ENCODE results near the gene TOX3. TPM values are rescaled to one million over a fixed set of nuclear protein-coding genes. Genes with fewer than 3 reads are reported as not detected.

The TOX3 gene
- total RNA-seq, 1 experiment from 2014 or later = 20.2 TPM

DNA sequence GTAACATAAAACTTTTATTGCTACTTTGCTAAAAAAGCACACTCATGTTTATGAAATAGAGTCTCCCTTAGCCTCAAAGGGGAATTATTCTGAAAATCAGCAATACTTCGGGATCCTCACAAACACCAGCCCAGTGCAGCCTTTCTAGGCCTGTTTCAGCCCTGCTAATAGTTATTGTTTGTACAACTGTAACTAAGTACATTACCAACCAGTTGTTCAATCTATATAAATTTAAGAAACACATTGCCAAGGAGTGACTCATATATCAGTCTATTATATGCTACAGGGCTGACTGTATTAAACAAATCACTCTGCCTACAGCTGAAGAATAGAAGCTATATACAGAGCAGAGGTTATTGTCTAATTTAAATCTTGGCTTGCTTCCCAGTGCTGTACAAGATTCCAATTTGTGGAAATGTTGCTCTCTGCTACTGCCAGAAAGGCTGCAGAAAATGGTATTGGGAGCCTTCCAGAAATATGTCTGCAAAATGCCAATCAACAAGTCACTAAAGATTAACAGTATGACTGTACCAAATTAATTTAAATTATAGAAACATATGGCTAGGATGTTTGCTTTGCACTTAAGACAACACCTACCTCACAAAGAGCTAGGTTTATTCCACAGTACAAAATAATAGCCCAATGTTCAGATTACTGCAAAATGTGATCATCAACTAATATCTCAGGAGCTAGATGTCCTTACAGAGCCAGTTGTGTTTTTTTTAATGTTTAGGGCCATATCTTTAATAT lies 49.7 kb downstream of the TOX3 start:
- no peak overlapping the region for H2BK12ac ChIP-seq (ENCODE audit: insufficient read length, low read depth, low read length)
- no peak overlapping the region for H3K4me2 ChIP-seq (ENCODE audit: insufficient read depth, insufficient read length, low read length)
- H4K8ac ChIP-seq (replicated peaks; ENCODE audit: insufficient read length, low read depth, low read length) = no peak overlapping the region
- no CpG with 5 or more reads among the region's 1 CpG for WGBS (ENCODE audit: extremely low coverage, insufficient read length, low lambda C conversion rate)
- no peak for DNase-seq
- H2BK15ac ChIP-seq (ENCODE audit: low read depth, low read length) = no peak overlapping the region
- no peak overlapping the region for H3K23ac ChIP-seq (ENCODE audit: insufficient read length, low read depth, low read length)
- H3K27ac ChIP-seq (ENCODE audit: insufficient read length, low read depth, low read length) = no peak overlapping the region
- H3K79me2 ChIP-seq (ENCODE audit: insufficient read depth, low read length) = peaks cover 2% of the 10 kb centered on the region; the same call in 1 of the 2 replicates
- H3K4me3 Mint-ChIP-seq = no peak overlapping the region
- TF ChIP-seq, protein P1, sequence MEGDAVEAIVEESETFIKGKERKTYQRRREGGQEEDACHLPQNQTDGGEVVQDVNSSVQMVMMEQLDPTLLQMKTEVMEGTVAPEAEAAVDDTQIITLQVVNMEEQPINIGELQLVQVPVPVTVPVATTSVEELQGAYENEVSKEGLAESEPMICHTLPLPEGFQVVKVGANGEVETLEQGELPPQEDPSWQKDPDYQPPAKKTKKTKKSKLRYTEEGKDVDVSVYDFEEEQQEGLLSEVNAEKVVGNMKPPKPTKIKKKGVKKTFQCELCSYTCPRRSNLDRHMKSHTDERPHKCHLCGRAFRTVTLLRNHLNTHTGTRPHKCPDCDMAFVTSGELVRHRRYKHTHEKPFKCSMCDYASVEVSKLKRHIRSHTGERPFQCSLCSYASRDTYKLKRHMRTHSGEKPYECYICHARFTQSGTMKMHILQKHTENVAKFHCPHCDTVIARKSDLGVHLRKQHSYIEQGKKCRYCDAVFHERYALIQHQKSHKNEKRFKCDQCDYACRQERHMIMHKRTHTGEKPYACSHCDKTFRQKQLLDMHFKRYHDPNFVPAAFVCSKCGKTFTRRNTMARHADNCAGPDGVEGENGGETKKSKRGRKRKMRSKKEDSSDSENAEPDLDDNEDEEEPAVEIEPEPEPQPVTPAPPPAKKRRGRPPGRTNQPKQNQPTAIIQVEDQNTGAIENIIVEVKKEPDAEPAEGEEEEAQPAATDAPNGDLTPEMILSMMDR (conservative IDR thresholded peaks at IDR 0.05) = no peak
- H3K56ac ChIP-seq (ENCODE audit: insufficient read length, low read depth, low read length) = no peak overlapping the region
- no peak overlapping the region for H3K18ac ChIP-seq (ENCODE audit: insufficient read length, low read depth, low read length)
- no peak overlapping the region for H2AFZ ChIP-seq (ENCODE audit: low read length)
- H3K27ac Mint-ChIP-seq = peak overlapping the region in 1 of 3 experiments; percentile 98; a peak in 2 of 7 replicates
- no peak overlapping the region for H3K9ac ChIP-seq (ENCODE audit: extremely low read depth, insufficient read length, low read length)
- no peak overlapping the region for H4K5ac ChIP-seq (ENCODE audit: insufficient read length, low read depth, low read length)
- peaks cover 2 to 4% (median 2%) of the 10 kb centered on the region in 3 experiments; a peak in 6 of 7 replicates for H3K36me3 Mint-ChIP-seq (ENCODE audit: insufficient read depth in 1 of 3, low read depth in 3 of 3)
- no peak overlapping the region for H3K4ac ChIP-seq (ENCODE audit: low read depth, low read length)
- no peaks in the 10 kb centered on the region for H3K27me3 Mint-ChIP-seq (ENCODE audit: low read depth)
- peaks cover 54 to 74% of the 10 kb centered on the region in 2 experiments for H3K4me1 Mint-ChIP-seq
- H3K27me3 ChIP-seq (ENCODE audit: insufficient read depth, low read length) = no peaks in the 10 kb centered on the region
- peaks cover 11% of the 10 kb centered on the region for H3K4me1 ChIP-seq (ENCODE audit: insufficient read depth, low read length)
- H2BK5ac ChIP-seq (ENCODE audit: insufficient read length, low read length) = no peak overlapping the region
- no peak overlapping the region for H2BK120ac ChIP-seq (ENCODE audit: low read depth, low read length, poor library complexity, severe bottlenecking)
- H3K23me2 ChIP-seq (ENCODE audit: insufficient read length, low read depth, low read length, poor library complexity, severe bottlenecking) = no peaks in the 10 kb centered on the region
- no peak overlapping the region for H2BK20ac ChIP-seq (ENCODE audit: low read depth, low read length, poor library complexity, severe bottlenecking)
- no peak overlapping the region for H2AK5ac ChIP-seq (ENCODE audit: insufficient read length, low read length)
- H3K9me3 Mint-ChIP-seq = no peaks in the 10 kb centered on the region
- no peak overlapping the region for H3K14ac ChIP-seq (ENCODE audit: insufficient read depth, low read length)
- H3T11ph ChIP-seq (ENCODE audit: low read length) = no peak overlapping the region
- H4K20me1 ChIP-seq (ENCODE audit: control insufficient read depth, insufficient read depth, insufficient read length) = no peaks in the 10 kb centered on the region
- H4K91ac ChIP-seq (ENCODE audit: insufficient read length, low read depth, low read length) = no peak overlapping the region
- H3K79me1 ChIP-seq (ENCODE audit: insufficient read depth, low read depth, low read length, poor library complexity, severe bottlenecking) = peaks cover 5% of the 10 kb centered on the region
- no peaks in the 10 kb centered on the region for H3K9me3 ChIP-seq (ENCODE audit: control insufficient read depth, low read depth, low read length)

Measured in H9 (cell line).